ENCODE results near the gene ERCC6L2.

GRCh38 chr9:95940265-95940664, 64.8 kb downstream of the ERCC6L2 start:
- TF ChIP-seq CTCF (IDR thresholded peaks at IDR 0.05; ENCODE audit: low read depth, low read length) (no peak), POLR2A (IDR thresholded peaks at IDR 0.05; ENCODE audit: extremely low read depth, insufficient read length) (no peak), MAX (IDR thresholded peaks at IDR 0.05; ENCODE audit: low read depth, low read length) (no peak)

Data from NB4 (cell line).